GM21390 (cell line): Measurements from ENCODE around the gene ZSWIM6.

Source experiments
- ATAC-seq: cut with Tn5 transposase; IDR thresholded peaks from one replicate; pipeline ENCODE4 v1.9.1; 2021; ENCODE audit not compliant: unreplicated experiment

The ZSWIM6 gene

DNA sequence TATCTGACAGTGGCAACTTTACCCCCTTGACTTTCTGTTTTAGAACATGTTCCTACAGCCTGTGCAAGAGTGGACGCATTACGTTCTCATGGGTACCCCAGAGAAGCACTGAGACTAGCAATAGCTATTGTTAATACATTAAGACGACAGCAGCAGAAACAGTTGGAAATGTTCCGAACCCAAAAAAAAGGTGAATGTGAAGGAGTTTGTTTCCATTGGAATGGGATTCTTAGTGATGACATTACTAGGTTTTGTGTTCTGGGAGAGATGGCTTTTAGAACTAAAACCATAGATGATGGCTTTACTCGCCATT, 194.1 kb downstream of the ZSWIM6 start:
- no peak for ATAC-seq

DNA sequence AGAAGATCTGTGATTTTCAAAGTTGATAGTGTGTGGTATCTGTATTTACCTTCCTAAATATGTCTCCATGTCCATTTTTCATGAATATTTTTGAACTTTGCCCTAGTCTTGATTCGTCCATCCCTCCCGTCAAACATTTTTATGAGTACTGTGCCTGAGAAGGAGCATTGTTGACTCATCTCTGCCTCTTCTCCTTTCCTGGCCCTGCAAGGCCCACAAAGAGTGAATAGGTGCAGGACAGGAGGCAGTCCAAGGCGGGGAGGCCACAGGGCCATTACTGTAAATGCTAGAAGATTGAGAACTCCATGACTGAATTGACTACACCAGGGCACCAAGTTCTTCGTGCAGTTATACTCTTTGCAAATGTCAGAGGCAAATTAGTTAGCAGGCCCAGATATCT, 200.9 kb downstream of the ZSWIM6 start:
- no peak for ATAC-seq

DNA sequence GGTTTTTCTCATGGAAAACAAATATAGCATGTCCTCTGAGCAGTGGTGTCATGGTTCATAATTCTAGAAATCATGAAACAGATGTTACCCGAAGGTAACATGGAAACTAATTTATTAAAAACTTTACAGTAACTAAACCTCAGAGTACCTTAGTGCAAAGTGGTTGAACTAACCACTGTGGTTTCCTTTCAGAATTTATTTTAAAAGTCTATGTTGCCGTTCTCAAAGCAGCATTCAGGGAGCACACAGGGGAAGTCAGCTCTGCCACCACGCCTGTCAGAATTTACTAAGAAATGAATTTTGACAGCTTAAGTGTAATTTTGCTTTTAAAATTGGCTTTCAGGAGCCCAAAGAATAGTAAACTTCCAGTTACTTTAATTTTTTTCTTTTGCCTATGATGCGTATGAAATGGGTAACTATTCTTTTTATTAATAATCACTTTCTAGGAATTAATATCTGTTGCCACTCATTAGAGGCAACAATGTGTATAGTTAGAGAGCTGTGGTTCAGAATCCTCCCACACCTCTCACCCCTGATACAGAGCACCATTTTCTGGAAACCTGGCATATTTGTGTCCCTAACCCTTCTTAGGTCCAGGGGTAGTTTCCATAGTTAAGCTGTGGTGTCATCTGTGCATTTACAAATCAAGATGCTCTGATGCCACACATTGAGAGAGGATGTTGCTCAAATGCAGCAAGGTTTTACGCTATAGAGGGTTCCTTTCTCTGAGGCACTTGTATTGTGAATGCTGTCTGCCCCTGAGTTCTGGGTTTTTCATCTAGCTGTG, 202.6 kb downstream of the ZSWIM6 start:
- peak; percentile 88 for ATAC-seq

DNA sequence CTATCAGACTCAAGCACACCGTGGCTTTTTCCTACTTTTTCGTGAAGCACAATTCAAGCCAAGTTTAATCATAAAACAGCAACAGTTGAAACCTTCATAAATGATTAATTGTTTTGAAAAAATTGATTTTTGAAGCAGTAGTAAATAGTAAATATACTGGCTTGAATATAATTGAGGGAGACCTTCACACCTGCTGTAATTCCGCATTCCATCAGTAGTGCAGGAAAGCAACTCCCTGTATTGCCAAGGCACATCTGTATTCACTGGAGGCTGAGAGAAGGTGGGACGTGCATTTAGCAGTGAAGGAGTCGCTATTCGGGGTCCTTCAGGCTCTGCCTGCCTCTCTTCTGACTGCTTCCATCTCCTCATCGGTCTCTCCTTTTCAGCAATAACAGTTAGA, 203.8 kb downstream of the ZSWIM6 start:
- ATAC-seq = no peak

DNA sequence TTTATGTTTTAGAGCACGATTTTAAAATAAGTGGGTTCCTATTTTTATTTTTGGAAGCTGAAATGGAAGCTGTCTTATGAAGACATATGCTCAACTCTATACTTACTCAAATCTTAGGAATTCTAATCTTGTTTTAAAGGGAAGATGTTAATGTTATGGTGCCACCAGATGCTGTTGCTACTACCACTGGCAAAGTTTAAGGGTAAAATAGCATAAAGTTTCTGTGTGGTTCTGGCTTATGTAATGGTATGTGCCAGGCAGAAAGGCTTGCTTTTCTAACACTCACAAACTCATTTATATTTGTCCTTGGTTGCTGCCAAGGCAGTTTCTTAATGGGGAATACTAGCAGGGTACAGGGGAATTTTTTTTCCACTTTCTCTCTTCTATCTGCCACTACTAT, 204.9 kb downstream of the ZSWIM6 start:
- ATAC-seq = no peak

DNA sequence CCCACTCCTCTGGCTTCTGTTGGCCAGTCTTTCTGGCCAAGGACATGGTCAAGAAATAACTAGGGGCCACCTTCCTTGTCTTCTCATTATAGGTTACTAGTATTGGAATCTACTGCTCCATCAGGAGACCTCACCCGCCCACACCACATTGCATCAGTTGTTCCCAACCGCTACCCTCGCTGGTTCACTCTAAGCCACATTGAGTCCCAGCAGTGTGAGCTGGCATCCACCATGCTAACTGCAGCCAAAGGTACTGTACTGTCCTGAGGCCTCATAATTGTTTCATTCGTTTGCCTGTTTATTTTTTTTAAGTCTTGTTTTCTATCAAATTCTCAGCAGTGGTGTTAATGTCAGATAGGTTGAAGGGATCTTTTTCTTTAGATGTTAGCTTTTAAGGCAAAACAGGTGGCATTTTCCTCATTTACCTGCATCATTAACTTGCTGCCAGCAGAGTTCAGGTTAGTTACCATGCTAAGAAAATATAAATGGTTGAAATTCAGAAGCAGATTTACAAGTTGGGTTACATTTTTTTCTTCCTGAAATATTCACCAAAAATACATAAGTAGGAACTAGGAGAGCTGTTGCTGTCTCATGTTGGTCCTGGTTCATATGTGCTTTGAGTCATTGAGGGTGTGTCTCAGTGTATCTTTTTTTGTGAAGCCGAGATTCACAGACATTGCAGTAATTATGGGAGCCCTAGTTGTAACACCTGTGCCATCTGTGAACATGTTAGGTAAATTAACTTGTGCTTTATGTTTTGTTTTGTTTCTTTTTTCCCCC, 206.9 kb downstream of the ZSWIM6 start:
- no peak for ATAC-seq

DNA sequence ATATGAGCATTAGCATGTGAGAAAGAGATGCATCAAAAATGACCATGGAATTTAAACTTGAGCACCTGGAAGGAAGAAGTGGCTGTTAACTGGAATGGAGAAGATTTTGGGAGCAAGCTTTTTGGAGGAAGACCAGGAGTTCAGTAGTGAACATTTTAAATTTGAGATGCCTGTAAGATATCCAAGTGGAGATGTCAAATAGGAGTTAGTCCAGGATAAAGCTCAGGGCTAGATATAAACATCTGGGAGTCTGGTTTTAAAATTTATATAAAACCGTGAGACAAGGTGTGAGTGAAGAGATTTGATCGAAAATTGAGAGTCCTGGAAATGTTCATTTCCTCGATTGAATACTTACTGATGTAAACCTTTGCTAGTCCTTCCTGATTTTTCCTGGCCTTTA, 217.5 kb downstream of the ZSWIM6 start:
- ATAC-seq = no peak

DNA sequence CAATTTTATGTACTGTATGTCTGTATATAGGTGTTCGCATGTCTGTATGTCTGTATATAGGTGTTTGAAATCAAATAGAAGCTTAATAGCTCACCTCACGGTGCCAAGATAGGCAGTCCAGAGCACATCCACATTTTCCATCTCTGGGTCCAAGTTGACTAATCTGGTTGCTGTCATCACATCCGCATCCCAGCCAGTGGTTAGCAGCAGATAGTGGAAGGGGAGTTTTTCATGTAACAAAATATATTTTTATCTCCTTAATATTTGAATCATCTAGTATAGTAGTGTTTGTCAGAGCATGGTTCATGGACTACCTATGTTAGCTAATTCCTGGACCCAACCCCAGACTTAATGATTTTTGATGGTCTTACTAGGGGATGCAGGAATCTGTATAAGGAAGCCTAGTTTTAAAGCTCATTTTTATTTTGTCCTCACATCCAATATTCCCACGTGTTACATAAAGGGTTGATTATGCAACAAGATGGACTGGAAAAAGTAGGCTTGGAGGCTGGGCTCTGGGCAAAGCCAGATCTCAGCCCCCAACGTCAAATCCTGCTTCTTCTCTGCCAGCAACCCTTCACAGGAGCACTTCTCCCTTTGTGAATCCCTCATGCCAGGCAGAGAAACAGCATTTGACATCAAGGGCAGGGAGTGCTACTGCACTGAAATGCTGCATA, 219.7 kb downstream of the ZSWIM6 start:
- ATAC-seq = no peak

DNA sequence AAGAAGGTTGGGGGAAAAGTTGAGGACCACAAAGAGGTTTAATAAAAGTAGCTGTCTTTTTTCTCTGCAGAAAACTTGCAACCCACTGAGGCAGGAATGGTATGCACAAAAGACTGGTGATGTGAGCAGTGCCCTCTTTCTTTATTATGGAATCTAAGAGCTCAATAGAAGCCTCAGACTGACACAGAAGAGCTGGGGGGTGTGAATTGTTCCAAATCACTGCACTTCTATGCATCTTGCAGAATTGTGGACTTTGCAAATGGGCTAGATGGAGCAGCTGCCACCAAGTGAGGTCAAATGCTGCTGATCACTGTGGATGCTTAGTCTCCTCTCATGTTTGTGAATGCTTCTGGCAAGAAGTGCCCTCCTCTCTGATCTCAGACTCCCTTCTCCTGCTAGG, 227.1 kb downstream of the ZSWIM6 start:
- ATAC-seq = no peak

DNA sequence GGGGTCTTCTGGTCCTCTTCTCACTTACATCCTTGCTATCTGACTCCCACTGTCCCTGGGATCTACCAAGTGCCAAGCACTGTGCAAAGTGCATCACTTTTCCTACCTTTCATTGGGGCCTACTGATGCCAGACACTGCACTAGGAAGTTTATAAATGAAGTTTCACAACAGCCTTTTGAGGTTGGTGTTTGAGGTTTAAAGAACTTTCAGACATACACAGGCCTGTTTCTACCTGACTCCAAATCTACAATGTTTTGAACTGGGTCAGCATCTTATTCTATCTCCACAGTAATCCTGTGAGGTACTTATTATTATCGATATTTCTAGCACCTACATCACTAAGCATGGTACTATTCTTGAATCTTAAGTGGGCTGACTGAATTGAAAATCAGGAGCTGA, 227.7 kb downstream of the ZSWIM6 start:
- ATAC-seq = no peak

DNA sequence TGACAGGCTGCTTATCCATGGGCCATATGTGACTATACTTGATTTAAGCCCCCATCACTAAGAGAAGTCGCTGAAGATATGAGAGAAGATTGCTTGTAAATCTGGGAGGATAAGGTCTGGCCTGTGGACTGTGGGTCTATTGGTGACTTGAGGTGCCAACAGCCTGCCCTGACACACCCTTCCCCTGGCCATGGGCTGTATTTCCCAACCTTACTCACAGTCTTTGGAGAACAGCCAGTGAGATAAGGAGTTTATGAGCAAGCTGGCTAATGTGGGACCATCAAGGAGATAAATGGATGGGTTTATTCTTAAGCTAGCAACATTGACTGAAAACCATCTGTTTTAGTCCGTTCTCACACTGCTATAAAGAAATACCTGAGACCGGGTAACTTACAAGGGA, 231.3 kb downstream of the ZSWIM6 start:
- ATAC-seq = no peak

DNA sequence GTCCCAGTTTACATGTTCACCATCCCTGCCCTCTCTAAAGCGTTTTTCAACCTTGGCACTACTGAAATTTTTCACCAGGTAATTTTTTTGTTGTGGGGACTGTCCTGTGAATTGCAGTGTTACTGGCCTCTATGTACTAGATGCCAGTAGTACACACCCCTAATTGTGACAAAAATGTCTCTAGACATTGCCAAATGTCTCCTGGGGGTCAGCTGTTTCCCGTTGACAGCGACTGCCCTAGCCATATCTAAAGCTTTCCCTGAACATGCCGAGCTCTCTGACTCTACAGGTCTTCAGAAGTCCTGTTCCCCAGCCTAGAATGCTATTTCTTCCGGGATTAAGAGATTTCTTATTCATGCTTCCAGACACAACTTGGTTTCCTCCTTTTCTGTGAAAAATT, 235.3 kb downstream of the ZSWIM6 start:
- ATAC-seq = no peak

DNA sequence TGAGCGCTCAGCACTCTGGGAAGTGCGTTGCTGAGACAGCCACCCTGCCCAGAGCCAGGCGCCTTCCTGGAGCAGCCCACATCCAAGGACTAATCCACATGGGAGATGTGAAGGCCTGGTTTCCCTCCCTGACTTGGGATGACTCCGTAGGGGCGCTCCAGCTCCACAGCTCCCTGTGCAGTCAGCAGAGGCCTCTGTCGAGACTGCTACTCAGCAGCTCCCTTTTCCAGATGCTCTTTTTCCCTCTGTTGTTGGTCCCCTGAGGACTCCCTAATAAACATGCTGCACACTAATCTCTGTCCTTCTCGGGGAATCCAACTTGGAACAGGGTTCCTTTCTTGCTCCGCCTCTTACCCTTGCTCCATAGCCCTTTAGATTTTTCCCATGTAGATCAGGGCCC, 237.3 kb downstream of the ZSWIM6 start:
- ATAC-seq = no peak

DNA sequence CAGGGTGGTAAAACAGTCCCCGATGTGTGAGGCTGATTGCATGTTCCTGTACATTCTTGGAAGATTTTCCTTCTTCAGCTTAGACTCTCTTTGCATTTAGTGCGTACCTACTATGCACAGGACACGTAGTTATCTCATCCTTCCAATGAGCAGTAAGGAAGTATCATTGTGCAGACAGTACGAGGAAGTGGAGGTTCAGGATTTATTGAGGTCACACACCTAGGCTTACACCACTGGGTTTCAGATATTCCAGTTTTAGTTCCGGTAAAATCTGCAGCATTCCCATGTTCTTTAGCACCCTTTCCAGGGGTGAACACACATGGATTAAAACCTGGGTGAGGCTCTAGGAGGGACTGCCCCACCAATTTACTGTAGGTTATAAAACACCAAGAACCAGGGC, 238.7 kb downstream of the ZSWIM6 start:
- ATAC-seq = no peak

DNA sequence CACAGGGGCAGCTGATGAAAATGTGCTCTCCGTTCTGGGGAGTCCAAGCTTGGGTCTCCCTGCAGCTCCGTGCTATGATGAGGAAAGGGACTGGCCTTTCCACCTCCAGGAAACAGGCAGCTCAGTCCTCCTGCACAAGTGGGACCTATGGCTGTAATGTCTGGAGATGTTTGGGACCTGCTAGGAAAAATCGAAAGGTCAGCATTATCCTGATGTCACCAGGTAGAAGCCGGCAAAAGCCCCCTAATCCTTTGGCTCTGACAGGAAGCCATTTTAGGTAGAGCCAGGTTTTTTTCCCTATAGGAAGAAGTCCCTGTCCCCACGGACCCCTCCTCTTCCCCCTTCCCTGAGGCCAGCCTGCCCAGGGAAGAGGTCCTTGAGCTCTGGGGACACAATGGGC, 240.9 kb downstream of the ZSWIM6 start:
- ATAC-seq = no peak

DNA sequence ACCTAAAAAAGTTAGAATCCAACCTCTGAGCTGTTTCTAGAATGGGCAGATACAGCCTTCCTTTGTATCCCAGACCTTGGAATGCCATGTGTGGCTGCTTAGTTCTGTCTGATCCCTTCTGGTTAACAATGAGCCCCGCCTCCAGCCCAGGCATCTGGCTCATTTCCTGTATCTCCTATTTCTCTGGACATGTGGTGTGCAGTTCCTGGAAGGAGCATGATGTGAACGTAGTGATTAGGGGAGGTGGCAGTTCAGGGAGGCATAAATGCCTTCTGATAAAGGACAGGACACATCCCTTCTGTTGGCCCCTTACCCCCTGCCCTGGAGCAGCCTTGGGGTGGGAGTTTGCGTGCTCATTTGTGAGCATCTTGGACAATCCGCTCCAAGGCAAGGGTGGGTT, 243.0 kb downstream of the ZSWIM6 start:
- no peak for ATAC-seq

DNA sequence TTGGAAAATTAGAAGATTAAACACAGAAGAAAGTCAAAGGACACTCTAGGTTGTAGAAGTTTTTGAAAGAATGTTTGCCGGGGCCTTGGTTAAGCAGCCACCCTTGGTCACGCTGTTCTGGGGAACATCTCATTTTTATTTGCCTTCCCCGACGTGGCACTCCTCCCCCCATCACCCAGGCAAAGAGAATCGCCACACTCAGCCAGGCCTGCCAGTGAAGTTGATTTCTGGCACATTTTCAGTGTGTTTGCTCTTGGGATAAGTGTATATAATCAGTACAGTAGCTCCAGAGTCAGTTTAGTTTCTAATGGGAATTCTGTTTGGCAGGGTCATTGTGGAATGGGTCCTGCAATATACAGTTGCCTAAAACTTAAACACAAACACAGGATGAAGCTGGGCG, 243.5 kb downstream of the ZSWIM6 start:
- no peak for ATAC-seq

DNA sequence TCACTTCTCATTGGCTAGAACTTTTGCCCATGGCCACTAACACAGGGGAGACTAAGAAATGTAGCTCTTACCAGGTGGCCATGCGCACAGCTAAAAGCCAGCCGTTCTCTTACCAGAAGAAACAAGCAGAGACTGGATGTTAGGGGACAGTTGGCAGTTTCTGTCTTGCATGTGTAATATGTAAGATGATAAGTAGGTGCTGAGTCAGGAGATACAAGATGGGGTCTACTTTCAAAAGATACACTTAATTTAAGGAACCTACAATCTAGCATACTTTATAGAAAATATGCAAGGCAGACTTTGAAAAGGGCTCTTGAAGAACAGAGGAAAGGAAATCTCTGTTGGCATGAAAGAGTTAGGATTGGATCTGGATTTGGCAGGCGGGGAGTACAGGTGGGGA, 244.5 kb downstream of the ZSWIM6 start:
- ATAC-seq = no peak

DNA sequence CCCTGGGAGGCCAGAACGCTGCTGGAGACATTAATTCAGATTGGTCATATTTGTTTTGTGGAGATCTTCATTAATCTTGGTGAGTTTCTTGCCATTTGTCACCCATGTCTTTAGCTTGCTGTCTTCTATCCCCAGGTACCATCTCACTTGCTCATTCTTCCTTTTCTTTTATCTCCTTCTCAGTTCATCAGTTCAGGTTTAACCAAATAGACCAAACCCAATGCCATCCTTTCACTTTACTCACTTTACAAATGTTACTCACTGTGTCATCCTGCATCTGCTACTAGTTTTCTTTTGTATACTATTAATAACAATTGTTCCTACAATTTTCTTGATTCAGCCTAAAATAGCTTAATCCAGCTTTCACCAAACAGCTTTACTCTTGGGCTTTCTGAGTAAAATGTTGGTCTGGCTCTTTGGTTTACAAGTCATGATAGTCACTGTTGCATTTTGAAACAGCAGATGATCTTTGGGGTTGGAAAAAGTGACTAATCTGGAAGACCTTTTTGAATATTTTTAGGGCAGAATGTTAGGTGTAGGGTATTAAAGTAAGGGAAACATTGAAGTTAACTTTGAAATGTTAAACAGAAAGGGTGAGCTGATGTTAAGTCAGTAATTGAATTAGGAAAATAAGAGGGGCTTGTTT, 246.9 kb downstream of the ZSWIM6 start:
- ATAC-seq = no peak

DNA sequence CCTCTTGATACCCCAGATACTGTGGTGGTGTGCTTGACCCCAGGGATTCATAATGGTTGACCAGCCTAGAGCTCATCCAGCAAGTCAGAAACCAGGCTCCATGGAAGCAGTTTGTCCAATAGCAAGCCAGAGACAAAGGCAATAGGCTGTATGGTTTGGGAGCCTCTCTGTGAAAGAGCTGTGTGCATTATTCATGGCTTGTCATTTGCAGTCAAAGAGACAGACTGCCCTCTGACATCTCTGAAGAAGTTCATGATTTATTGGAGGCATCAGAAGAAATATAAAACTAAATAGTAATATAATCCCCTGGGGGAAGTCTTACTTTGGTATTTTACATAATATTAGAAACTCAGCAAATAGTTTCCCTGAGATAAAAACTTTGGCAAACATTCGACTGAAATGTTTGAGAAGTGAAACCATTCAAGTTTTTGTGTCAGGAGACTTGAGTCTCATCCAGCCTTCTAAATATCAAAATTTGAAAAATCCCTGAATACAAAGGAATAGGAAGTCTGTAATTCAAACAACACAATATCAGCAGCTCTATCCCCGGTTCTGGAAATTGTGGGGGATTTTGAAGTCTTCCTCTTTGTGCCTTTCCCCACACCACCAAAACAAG, 250.3 kb downstream of the ZSWIM6 start:
- ATAC-seq = no peak

DNA sequence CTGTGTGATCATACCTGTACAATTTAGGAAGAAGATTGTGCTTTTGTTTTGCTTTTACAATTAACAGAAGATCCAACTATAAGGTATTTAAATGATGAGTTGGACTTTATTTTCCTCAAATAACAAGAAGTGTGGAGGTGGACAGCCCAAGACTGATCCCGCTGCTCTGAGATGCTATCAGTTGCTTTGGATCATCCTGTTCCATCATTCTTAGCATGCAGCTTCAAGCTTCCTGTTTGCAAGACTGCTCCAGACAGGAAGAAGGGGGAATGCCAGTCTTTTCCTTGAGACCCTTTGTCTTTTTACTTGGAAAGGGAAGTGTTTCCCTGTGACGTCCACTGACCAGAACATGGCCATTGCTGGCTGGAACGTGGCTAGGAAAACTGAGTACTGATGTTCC, 250.8 kb downstream of the ZSWIM6 start:
- no peak for ATAC-seq
